HepG2 (cell line): ENCODE results near the gene LGI4. TPM values are rescaled to one million over a fixed set of nuclear protein-coding genes. Genes with fewer than 3 reads are reported as not detected.
A peak's percentile ranks its signal among the peaks of the same experiment; 100 is the strongest.

Experiments
- ATF1 ChIP-seq: IDR thresholded peaks from 2 replicates; pipeline ENCODE4 v1.6.1; 2016; ENCODE audit warnings: mild to moderate bottlenecking, control low read depth
- EEA1 ChIP-seq: sonication (generic); formaldehyde crosslinking; IDR thresholded peaks from 2 replicates; pipeline ENCODE4 v1.5.1; 2020; ENCODE audit warnings: mild to moderate bottlenecking, missing genetic modification reagents, borderline replicate concordance
- ETV5 ChIP-seq: IDR thresholded peaks from 2 replicates; pipeline ENCODE4 v1.6.1; 2018; ENCODE audit warnings: missing biosample characterization, missing genetic modification reagents, inconsistent platforms, borderline replicate concordance
- GPN1 ChIP-seq: sonication (generic); formaldehyde crosslinking; IDR thresholded peaks from 2 replicates; pipeline ENCODE4 v1.5.1; 2020; ENCODE audit warnings: missing genetic modification reagents, borderline replicate concordance
- HDAC1 ChIP-seq: sonication (generic); formaldehyde crosslinking; IDR thresholded peaks from 2 replicates; pipeline ENCODE4 v1.5.1; 2020; ENCODE audit warnings: mild to moderate bottlenecking, missing genetic modification reagents
- HIVEP1 ChIP-seq: sonication (generic); formaldehyde crosslinking; IDR thresholded peaks from 2 replicates; pipeline ENCODE4 v1.4.0; 2020; ENCODE audit warnings: mild to moderate bottlenecking, missing genetic modification reagents
- KDM4B ChIP-seq: sonication (generic); formaldehyde crosslinking; IDR thresholded peaks from 2 replicates; pipeline ENCODE4 v1.4.0; 2020; ENCODE audit warnings: missing genetic modification reagents
- MEIS2 ChIP-seq: sonication (generic); formaldehyde crosslinking; IDR thresholded peaks from 2 replicates; pipeline ENCODE4 v1.9.0; 2021; ENCODE audit warnings: mild to moderate bottlenecking, missing genetic modification reagents
- MYC ChIP-seq: sonication (generic); formaldehyde crosslinking; IDR thresholded peaks from 2 replicates; pipeline ENCODE4 v1.9.0; 2021; ENCODE audit warnings: missing genetic modification reagents, borderline replicate concordance
- NFIC ChIP-seq: IDR thresholded peaks from 2 replicates; pipeline ENCODE4 v1.6.1; 2012; ENCODE audit warnings: mild to moderate bottlenecking, low read length, inconsistent platforms
- NR3C1 ChIP-seq: sonication (generic); formaldehyde crosslinking; IDR thresholded peaks from 2 replicates; pipeline ENCODE4 v1.4.0; 2020; ENCODE audit warnings: missing genetic modification reagents
- PHF20 ChIP-seq: sonication (generic); formaldehyde crosslinking; IDR thresholded peaks from 2 replicates; pipeline ENCODE4 v1.5.0; 2020; ENCODE audit warnings: mild to moderate bottlenecking, missing genetic modification reagents
- SCMH1 ChIP-seq: sonication (generic); formaldehyde crosslinking; IDR thresholded peaks from 2 replicates; pipeline ENCODE4 v1.9.0; 2021; ENCODE audit warnings: missing genetic modification reagents, mild to moderate bottlenecking, borderline replicate concordance
- SKI ChIP-seq: fragments of 450-650 bp; IDR thresholded peaks from one replicate; pipeline ENCODE4 v1.6.1; 2018; ENCODE audit warnings: mild to moderate bottlenecking; ENCODE audit not compliant: partially characterized antibody
- SOX5 ChIP-seq: IDR thresholded peaks from 2 replicates; pipeline ENCODE4 v1.6.1; 2016; ENCODE audit warnings: borderline replicate concordance
- TBL1XR1 ChIP-seq: fragments of 150-350 bp; IDR thresholded peaks from 2 replicates; pipeline ENCODE4 v1.6.1; 2014; ENCODE audit warnings: borderline replicate concordance, low read length; ENCODE audit not compliant: partially characterized antibody
- ZBTB7B ChIP-seq: sonication (generic); formaldehyde crosslinking; IDR thresholded peaks from 2 replicates; pipeline ENCODE4 v1.4.0; 2020; ENCODE audit warnings: missing genetic modification reagents
- ZMYM2 ChIP-seq: sonication (generic); formaldehyde crosslinking; IDR thresholded peaks from 2 replicates; pipeline ENCODE4 v1.8.0; 2022; ENCODE audit warnings: mild to moderate bottlenecking, missing genetic modification reagents
- ZNF3 ChIP-seq: IDR thresholded peaks from 2 replicates; pipeline ENCODE4 v1.7.0; 2017; ENCODE audit warnings: inconsistent platforms
- ZNF639 ChIP-seq: conservative IDR thresholded peaks from 2 replicates; pipeline ENCODE4 v1.6.1; 2018; ENCODE audit warnings: missing genetic modification reagents
- ZNF7 ChIP-seq: IDR thresholded peaks from 2 replicates; pipeline ENCODE4 v1.6.1; 2016; ENCODE audit warnings: missing biosample characterization, missing genetic modification reagents
- ZNF768 ChIP-seq: sonication (generic); formaldehyde crosslinking; IDR thresholded peaks from 2 replicates; pipeline ENCODE4 v1.4.0; 2020; ENCODE audit warnings: missing genetic modification reagents
- ZZZ3 ChIP-seq: sonication (generic); formaldehyde crosslinking; IDR thresholded peaks from 2 replicates; pipeline ENCODE4 v1.4.0; 2020; ENCODE audit warnings: missing genetic modification reagents, mild to moderate bottlenecking, borderline replicate concordance
- polyA plus RNA-seq, 8 experiments: library from polyadenylated mRNA; depleted of rRNA in 3 of 8; stranded (reverse) in 7 of 8; unstranded in 1 of 8; fragments of >200 nt; fragmentation: Illumina TruSeq in 4 of 8; extraction: Trizol in 4 of 8; gene quantifications; 2 replicates each; pipeline versions ENCODE4 v1.2.1 to v1.2.3, GENCODE V29; 2011 to 2016; ENCODE audit warnings: low read depth in 4 of 8, missing spikeins in 1 of 8, mixed read lengths in 1 of 8; ENCODE audit not compliant: insufficient read depth in 1 of 8
- total RNA-seq, 5 experiments: library from RNA; depleted of rRNA; stranded (reverse); fragments of >200 nt; fragmentation: Illumina TruSeq; extraction: Trizol; gene quantifications; 2 replicates each; pipeline ENCODE4 v1.2.3, GENCODE V29; 2016; ENCODE audit warnings: low read depth in 1 of 5
- TF ChIP-seq, protein P1 (sequence below): sonication (generic); formaldehyde crosslinking; IDR thresholded peaks from 2 replicates; pipeline ENCODE4 v1.8.0; 2022; ENCODE audit warnings: missing genetic modification reagents, mild to moderate bottlenecking, inconsistent platforms, borderline replicate concordance
- TF ChIP-seq, protein P2 (sequence below): sonication (generic); formaldehyde crosslinking; IDR thresholded peaks from 2 replicates; pipeline ENCODE4 v1.5.0; 2020; ENCODE audit warnings: mild to moderate bottlenecking, missing genetic modification reagents, moderate library complexity
- TF ChIP-seq, protein P3 (sequence below): sonication (generic); formaldehyde crosslinking; IDR thresholded peaks from 2 replicates; pipeline ENCODE4 v1.4.0; 2020; ENCODE audit warnings: missing genetic modification reagents

The LGI4 gene
- total and polyA plus RNA-seq, 2 of the 13 experiments (the other 11 are each of a cell fraction or from before 2014, with no cell fraction given): 2.8 TPM; not detected in 1

GRCh38 chr19:35136977-35137702 lies 2.3 kb upstream of the LGI4 start (continued):
- TF ChIP-seq SCMH1 (CRISPR knock-in tag) (no peak), ZZZ3 (CRISPR knock-in tag) (no peak), HIVEP1 (0 out of 2 replicates have a peak, but pooled peaks have one; percentile 52), ZNF7 (CRISPR knock-in tag) (no peak), ZNF3 (no peak), MYC (CRISPR knock-in tag) (peak; percentile 34; the same call in 1 of the 2 replicates), KDM4B (no peak), NFIC (0 out of 2 replicates have a peak, but pooled peaks have one; percentile 47), NR3C1 (CRISPR knock-in tag) (no peak), SOX5 (CRISPR knock-in tag) (peak; percentile 55; the same call in 1 of the 2 replicates), ZNF768 (CRISPR knock-in tag) (no peak), ZMYM2 (CRISPR knock-in tag) (no peak), ZNF639 (CRISPR knock-in tag) (no peak), TBL1XR1 (peak; percentile 87), GPN1 (CRISPR knock-in tag) (no peak), ATF1 (no peak), PHF20 (no peak), EEA1 (no peak), MEIS2 (CRISPR knock-in tag) (peak; percentile 44), ETV5 (CRISPR knock-in tag) (no peak; the same call in 1 of the 2 replicates), HDAC1 (CRISPR knock-in tag) (no peak; the same call in 1 of the 2 replicates), ZBTB7B (no peak), SKI (peak; percentile 95)
- TF ChIP-seq, protein P1, sequence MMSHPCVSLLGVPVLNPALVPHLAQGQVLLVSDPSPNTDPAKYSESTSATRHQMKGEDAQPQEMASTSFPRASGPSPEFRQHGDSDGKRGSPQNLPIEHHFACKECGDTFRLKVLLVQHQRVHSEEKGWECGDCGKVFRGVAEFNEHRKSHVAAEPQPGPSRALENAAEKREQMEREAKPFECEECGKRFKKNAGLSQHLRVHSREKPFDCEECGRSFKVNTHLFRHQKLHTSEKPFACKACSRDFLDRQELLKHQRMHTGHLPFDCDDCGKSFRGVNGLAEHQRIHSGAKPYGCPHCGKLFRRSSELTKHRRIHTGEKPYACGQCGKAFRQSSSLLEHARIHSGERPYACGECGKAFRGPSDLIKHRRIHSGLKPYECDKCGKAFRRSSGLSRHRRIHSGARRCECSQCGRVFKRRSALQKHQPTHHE (CRISPR knock-in tag): no peak
- TF ChIP-seq, protein P2, sequence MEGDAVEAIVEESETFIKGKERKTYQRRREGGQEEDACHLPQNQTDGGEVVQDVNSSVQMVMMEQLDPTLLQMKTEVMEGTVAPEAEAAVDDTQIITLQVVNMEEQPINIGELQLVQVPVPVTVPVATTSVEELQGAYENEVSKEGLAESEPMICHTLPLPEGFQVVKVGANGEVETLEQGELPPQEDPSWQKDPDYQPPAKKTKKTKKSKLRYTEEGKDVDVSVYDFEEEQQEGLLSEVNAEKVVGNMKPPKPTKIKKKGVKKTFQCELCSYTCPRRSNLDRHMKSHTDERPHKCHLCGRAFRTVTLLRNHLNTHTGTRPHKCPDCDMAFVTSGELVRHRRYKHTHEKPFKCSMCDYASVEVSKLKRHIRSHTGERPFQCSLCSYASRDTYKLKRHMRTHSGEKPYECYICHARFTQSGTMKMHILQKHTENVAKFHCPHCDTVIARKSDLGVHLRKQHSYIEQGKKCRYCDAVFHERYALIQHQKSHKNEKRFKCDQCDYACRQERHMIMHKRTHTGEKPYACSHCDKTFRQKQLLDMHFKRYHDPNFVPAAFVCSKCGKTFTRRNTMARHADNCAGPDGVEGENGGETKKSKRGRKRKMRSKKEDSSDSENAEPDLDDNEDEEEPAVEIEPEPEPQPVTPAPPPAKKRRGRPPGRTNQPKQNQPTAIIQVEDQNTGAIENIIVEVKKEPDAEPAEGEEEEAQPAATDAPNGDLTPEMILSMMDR (CRISPR knock-in tag): no peak
- TF ChIP-seq, protein P3, sequence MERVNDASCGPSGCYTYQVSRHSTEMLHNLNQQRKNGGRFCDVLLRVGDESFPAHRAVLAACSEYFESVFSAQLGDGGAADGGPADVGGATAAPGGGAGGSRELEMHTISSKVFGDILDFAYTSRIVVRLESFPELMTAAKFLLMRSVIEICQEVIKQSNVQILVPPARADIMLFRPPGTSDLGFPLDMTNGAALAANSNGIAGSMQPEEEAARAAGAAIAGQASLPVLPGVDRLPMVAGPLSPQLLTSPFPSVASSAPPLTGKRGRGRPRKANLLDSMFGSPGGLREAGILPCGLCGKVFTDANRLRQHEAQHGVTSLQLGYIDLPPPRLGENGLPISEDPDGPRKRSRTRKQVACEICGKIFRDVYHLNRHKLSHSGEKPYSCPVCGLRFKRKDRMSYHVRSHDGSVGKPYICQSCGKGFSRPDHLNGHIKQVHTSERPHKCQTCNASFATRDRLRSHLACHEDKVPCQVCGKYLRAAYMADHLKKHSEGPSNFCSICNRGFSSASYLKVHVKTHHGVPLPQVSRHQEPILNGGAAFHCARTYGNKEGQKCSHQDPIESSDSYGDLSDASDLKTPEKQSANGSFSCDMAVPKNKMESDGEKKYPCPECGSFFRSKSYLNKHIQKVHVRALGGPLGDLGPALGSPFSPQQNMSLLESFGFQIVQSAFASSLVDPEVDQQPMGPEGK: no peak
